ENCODE data around the gene TOP2A.

DNA sequence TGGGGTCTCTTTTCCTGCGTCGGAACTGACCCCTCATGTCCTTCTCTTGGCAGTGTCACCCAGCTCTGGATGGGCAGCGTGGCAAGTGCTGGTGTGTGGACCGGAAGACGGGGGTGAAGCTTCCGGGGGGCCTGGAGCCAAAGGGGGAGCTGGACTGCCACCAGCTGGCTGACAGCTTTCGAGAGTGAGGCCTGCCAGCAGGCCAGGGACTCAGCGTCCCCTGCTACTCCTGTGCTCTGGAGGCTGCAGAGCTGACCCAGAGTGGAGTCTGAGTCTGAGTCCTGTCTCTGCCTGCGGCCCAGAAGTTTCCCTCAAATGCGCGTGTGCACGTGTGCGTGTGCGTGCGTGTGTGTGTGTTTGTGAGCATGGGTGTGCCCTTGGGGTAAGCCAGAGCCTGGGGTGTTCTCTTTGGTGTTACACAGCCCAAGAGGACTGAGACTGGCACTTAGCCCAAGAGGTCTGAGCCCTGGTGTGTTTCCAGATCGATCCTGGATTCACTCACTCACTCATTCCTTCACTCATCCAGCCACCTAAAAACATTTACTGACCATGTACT lies 38.8 kb upstream of the TOP2A start:
- no peak for TF ChIP-seq EZH2phosphoT487 (IDR thresholded peaks at IDR 0.05; ENCODE audit: borderline replicate concordance)
- TF ChIP-seq SIN3A (IDR thresholded peaks at IDR 0.05; ENCODE audit: low read depth) = no peak
- TF ChIP-seq CEBPB (IDR thresholded peaks at IDR 0.05; ENCODE audit: low read depth) = no peak
- TF ChIP-seq, protein P1, sequence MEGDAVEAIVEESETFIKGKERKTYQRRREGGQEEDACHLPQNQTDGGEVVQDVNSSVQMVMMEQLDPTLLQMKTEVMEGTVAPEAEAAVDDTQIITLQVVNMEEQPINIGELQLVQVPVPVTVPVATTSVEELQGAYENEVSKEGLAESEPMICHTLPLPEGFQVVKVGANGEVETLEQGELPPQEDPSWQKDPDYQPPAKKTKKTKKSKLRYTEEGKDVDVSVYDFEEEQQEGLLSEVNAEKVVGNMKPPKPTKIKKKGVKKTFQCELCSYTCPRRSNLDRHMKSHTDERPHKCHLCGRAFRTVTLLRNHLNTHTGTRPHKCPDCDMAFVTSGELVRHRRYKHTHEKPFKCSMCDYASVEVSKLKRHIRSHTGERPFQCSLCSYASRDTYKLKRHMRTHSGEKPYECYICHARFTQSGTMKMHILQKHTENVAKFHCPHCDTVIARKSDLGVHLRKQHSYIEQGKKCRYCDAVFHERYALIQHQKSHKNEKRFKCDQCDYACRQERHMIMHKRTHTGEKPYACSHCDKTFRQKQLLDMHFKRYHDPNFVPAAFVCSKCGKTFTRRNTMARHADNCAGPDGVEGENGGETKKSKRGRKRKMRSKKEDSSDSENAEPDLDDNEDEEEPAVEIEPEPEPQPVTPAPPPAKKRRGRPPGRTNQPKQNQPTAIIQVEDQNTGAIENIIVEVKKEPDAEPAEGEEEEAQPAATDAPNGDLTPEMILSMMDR (IDR thresholded peaks at IDR 0.05 in 2 of 3, conservative IDR thresholded peaks at IDR 0.05 in 1 of 3; ENCODE audit: borderline replicate concordance in 1 of 3, insufficient read depth in 1 of 3, low read depth in 2 of 3, low read length in 2 of 3) = no peak
